VCaP (cell line): ENCODE data around the gene PRLR.
"Not testable (repeated sequence)": the region's sequence is repeated elsewhere in the genome, so short reads cannot be mapped to it uniquely, and the experiment has no call there.

Experiments used
- H3K27ac ChIP-seq: fragments of 450-650 bp; 2 replicates; pipeline ENCODE4 v1.5.1; 2017
- TF ChIP-seq, protein P1 (sequence below): fragments of 450-650 bp; conservative IDR thresholded peaks from 2 replicates; pipeline ENCODE4 v1.5.1; 2017; ENCODE audit warnings: mild to moderate bottlenecking, moderate library complexity

Gene PRLR

DNA sequence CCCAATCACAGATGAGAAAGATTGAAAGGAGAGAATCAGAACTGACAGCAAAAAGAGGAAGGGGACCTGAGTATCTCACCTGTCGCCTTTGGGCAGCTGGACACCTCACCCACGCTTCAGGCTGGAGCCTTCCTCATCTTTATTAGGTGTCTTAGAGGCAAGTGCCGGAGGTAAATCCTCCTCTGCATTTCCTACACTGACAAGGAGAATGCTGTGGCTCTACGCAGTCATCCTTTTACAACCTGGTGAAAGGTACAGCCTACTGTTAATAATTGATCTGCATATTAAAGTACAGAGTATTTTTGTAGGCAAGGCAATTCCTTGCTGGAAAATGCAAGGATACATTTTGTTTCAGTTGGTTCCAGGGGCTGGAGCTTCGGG, 34.8 kb downstream of the PRLR start:
- H3K27ac ChIP-seq: no peak overlapping the region; the same call in 1 of the 2 replicates
- TF ChIP-seq, protein P1, sequence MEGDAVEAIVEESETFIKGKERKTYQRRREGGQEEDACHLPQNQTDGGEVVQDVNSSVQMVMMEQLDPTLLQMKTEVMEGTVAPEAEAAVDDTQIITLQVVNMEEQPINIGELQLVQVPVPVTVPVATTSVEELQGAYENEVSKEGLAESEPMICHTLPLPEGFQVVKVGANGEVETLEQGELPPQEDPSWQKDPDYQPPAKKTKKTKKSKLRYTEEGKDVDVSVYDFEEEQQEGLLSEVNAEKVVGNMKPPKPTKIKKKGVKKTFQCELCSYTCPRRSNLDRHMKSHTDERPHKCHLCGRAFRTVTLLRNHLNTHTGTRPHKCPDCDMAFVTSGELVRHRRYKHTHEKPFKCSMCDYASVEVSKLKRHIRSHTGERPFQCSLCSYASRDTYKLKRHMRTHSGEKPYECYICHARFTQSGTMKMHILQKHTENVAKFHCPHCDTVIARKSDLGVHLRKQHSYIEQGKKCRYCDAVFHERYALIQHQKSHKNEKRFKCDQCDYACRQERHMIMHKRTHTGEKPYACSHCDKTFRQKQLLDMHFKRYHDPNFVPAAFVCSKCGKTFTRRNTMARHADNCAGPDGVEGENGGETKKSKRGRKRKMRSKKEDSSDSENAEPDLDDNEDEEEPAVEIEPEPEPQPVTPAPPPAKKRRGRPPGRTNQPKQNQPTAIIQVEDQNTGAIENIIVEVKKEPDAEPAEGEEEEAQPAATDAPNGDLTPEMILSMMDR: no peak

DNA sequence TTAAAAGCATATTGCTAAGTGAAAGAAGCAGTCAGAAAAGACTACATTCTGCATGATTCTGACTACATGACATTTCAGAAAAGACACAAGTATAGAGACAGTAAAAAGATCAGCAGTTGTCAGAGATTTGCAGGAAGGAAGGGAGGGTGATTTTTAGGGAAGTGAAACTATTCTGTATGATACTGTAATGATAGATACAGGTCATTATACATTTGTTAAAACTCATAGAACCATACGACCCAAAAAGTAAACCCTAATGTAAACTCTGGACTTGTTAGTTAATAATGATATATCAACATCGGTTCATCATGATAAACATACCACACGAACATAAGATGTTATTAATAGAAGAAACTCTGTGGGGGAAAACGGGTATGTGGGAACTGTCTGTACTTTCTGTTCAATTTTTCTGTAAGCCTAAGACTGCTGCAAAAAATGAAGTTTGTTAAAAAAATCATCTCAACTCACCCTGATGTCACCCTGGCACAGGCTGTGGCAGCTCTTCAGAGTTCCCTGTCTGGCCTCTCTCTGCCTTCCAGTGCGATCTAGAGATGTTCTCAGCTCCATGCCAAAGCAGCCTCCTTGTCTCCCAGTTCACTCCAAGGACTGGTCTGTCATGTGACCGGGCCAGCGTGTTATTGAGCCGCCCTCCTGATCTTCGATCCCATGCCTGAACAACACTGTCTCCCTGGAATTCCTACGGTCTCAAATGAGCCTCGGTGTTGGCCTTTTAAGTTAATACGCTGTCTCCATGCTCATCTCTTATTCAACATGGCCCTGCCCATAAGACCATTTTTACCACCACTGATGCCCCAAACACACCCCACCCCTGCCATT, 35.4 kb downstream of the PRLR start:
- TF ChIP-seq, protein P1: no peak
- H3K27ac ChIP-seq: no peak overlapping the region; the same call in 1 of the 2 replicates

DNA sequence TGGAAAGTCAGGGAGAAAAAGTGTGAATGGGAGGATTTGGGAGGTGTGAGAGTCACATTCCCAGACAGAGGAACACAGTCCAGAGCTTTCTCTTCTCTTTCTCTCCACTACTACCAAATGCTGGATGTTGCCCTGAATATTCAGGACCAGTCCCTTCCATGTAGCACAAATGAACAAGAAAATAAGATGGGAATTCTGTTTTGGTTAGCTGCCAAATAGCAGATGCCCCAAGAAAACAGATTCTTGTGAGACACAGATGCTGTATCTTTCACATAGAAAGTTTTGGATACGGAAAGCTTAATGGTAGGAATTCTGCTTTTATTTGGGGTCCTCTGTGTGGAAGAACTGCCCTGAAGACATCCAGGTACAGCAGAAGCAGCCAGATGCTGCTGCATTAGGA, 37.8 kb downstream of the PRLR start:
- TF ChIP-seq, protein P1: no peak
- no peak overlapping the region for H3K27ac ChIP-seq

DNA sequence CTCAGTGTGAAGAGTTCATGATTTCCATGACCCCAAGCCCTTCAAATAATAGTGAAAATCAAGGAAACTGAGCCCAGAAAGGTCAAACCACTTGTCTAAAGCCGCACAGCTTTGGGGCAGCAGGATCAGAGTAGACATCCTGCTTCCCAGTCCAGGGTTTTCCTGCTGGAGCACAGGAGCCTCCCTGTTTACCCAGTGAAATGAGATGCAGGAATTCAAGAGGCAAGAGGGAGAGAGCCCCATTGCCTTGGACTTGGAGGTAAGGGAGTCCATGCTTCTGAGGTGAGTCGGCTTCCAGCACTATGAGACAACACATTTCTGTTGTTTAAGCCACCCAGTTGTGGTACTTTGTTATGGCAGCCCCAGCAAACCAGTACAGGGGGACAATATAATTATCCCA, 40.5 kb downstream of the PRLR start:
- H3K27ac ChIP-seq: not testable (repeated sequence)

DNA sequence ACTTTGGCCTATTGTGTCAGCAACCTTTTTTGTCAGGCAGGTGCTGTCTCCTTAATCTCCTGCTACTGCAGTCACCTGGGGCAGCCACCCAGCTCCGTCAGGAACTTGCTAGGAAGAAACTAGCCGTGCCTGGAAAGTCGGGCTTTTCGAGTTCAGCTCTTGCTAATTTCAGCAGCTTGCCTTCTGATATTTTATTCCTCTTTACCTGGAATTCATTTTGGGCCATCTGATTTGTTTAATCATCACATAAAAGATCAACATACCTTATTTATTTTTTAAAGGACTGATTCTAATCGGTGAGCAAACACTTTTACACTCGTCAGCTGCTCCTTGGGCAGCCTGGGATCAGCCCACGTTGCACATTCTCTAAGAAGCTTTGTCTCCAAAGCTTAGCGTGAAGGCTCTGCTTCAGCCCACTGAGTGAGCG, 42.2 kb downstream of the PRLR start:
- TF ChIP-seq, protein P1: no peak
- H3K27ac ChIP-seq: peak overlapping the region; percentile 94

DNA sequence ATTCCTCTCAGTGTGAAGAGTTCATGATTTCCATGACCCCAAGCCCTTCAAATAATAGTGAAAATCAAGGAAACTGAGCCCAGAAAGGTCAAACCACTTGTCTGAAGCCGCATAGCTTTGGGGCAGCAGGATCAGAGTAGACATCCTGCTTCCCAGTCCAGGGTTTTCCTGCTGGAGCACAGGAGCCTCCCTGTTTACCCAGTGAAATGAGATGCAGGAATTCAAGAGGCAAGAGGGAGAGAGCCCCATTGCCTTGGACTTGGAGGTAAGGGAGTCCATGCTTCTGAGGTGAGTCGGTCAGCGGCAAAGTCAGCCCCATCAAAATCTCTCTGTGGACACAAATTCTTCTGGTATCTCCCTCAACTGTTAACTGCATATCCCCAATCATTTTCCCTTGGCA, 42.7 kb downstream of the PRLR start:
- peak overlapping the region; percentile 94 for H3K27ac ChIP-seq

DNA sequence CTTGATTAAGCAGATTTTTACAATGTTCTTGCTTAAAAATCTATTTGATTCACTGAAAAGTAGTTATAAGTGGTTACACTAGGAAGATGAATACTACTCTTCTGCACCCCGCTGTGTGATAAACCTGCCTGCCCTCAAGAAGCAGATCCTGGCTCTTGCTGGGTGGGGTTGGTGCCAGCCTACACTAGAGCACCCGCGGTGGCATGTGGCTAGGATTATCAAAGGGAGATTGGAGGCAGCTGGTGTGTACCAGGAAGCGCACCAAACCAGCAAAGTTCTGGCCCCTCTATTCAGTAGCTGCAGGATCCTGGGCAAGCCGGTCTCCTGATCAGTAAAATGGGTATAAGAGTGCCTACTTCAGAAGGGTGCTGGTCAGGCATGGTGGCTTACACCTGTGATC, 43.5 kb downstream of the PRLR start:
- H3K27ac ChIP-seq: peak overlapping the region; percentile 94
- TF ChIP-seq, protein P1: no peak

DNA sequence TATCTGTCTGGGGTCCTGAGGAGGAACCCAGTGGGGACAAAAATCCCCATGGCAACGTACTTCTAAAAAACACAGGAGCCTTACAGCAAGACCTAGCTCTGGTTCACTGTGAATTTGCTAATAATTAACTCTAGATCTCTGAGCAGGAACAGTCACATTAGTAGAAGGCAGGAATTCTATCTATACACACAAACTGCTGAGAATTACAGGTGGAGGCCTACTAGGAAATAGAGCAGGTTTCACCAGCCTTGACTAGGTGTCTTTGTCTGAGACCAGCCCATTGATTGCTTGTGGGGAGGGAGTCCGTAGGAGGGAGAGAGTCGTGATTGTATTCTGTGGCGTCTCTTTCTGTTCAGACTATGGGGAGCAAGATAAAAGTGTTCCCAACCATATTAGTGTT, 44.8 kb downstream of the PRLR start:
- H3K27ac ChIP-seq: peak overlapping the region; percentile 94
- TF ChIP-seq, protein P1: no peak
